AG09309 (cell line): ENCODE data around the gene PDIA6.
A peak's percentile ranks its signal among the peaks of the same experiment; 100 is the strongest.
"Not testable (repeated sequence)": the region's sequence is repeated elsewhere in the genome, so short reads cannot be mapped to it uniquely, and the experiment has no call there.

ENCODE experiments used
- DNase-seq: peaks from one replicate; pipeline ENCODE4 v3.0.0-alpha.2; 2010; ENCODE audit warnings: low read depth
- H3K4me3 ChIP-seq: 2 replicates; pipeline ENCODE4 v1.5.1; 2011; ENCODE audit warnings: mild to moderate bottlenecking, low read depth, low read length, moderate library complexity; ENCODE audit not compliant: control insufficient read depth
- TF ChIP-seq, protein P1 (sequence below): IDR thresholded peaks from 2 replicates; pipeline ENCODE4 v1.5.1; 2011; ENCODE audit warnings: mild to moderate bottlenecking, low read depth, low read length, inconsistent platforms; ENCODE audit not compliant: insufficient read depth, control insufficient read depth; ENCODE audit errors: missing control alignments

Gene PDIA6

GRCh38 chr2:10818984-10819383 lies 6.4 kb upstream of the PDIA6 start:
- TF ChIP-seq, protein P1, sequence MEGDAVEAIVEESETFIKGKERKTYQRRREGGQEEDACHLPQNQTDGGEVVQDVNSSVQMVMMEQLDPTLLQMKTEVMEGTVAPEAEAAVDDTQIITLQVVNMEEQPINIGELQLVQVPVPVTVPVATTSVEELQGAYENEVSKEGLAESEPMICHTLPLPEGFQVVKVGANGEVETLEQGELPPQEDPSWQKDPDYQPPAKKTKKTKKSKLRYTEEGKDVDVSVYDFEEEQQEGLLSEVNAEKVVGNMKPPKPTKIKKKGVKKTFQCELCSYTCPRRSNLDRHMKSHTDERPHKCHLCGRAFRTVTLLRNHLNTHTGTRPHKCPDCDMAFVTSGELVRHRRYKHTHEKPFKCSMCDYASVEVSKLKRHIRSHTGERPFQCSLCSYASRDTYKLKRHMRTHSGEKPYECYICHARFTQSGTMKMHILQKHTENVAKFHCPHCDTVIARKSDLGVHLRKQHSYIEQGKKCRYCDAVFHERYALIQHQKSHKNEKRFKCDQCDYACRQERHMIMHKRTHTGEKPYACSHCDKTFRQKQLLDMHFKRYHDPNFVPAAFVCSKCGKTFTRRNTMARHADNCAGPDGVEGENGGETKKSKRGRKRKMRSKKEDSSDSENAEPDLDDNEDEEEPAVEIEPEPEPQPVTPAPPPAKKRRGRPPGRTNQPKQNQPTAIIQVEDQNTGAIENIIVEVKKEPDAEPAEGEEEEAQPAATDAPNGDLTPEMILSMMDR, result no peak
- no peak overlapping the region for H3K4me3 ChIP-seq
- DNase-seq, result no peak

DNA sequence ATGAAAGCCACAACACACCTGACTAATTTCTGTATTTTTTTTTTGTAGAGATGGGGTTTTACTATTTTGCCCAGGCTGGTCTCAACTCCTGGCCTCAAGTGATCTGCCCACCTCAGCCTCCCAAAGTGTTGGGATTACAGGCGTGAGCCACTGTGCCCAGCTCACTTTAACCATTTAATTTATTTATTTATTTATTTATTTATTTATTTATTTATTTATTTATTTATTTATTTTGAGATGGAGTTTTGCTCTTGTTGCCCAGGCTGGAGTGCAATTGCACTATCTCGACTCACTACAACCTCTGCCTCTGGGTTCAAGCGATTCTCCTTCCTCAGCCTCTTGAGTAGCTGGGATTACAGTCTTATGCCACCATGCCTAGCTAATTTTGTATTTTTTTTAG lies 5.7 kb upstream of the PDIA6 start:
- DNase-seq, H3K4me3 ChIP-seq: not testable (repeated sequence)

DNA sequence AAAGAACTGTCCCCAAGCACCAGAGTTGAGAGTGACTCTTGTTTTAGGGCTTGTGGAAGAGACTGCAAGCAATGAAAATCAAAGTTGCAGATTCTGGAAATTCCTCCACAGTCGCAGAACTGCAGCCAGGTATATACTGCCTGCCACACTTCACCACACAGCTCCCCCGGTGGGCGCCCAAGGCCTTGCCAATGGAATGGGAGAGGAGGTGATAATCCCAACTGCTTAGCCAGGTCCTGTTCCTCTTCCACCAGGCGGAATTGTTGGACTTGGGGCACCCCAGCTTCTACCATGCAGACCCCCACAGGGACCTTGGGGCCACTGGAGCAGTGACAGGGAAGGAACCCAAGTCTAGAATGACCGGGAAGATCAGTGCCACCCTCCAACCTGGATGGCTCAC lies 4.8 kb upstream of the PDIA6 start:
- TF ChIP-seq, protein P1, result peak; percentile 27
- no peak overlapping the region for H3K4me3 ChIP-seq
- DNase-seq, result no peak

DNA sequence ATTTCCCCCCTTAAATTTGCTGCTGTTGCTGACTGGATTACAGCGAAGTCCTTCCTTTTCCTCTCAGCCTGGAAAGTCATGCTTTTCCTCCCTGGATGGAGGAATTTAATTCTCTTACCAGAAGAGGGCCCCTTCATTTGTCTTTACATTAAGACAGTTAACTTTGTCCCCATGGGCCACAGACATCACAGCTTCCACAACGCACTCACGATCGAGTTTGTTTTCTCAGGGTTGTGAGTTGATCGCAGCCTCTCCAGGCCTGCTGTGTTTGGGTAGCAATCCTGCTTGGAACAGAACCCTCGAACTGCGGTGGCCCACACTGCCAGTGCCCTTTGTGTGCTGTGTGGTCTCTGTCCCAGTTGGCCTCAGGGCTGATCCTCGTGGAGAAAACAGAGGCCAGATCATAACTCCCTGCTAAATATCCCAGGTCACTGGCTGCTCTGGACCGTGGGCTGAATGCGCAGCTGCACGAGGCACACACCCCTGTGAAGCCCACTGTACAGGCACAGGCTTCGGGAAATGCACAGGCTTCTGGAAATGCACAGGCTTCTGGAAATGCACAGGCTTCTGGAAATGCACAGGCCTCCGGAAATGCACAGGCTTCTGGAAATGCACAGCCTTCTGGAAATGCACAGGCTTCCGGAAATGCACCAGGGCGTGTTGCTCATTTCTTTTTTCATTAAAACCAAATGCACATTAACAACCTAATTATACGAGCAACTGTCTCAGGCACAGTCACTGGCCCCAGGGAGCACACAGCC lies 2.2 kb upstream of the PDIA6 start:
- DNase-seq, result no peak
- TF ChIP-seq, protein P1, result no peak
- H3K4me3 ChIP-seq, result no peak overlapping the region

- TF ChIP-seq, protein P1, result no peak
- no peak for DNase-seq
- no peak overlapping the region for H3K4me3 ChIP-seq
Observed at GRCh38 chr2:10814142-10814541, 1.6 kb upstream of the PDIA6 start.

- peak overlapping the region; percentile 57 for H3K4me3 ChIP-seq
- not testable (repeated sequence) for DNase-seq
Observed at GRCh38 chr2:10813163-10814138, 866 bp upstream of the PDIA6 start.

- peak overlapping the region; percentile 72 for H3K4me3 ChIP-seq
- TF ChIP-seq, protein P1, result no peak
- DNase-seq, result no peak
Observed at GRCh38 chr2:10811517-10811916, 1.1 kb downstream of the PDIA6 start.
